Stomach (tissue), 9 donors: ENCODE results near the gene ZNF528. TPM values are rescaled to one million over a fixed set of nuclear protein-coding genes. Genes with fewer than 3 reads are reported as not detected.

Experiments used
- DNase-seq, 2 donors: peaks; one replicate each; pipeline versions ENCODE4 v3.0.0 to v3.0.0-alpha.2; 2013 to 2019
- H3K27ac ChIP-seq, 5 donors: fragments of 200-600 bp in 4 of 5; sonication (generic) in 4 of 5; one replicate each; pipeline ENCODE4 v1.5.1; 2013 to 2019; ENCODE audit warnings: mild to moderate bottlenecking in 1 of 5, moderate library complexity in 1 of 5
- H3K27me3 ChIP-seq, 3 donors: fragments of 200-600 bp; sonication (generic); one replicate each; pipeline ENCODE4 v1.5.1; 2017 to 2019; ENCODE audit warnings: mixed run types in 1 of 3
- H3K36me3 ChIP-seq, 4 donors: fragments of 200-600 bp; sonication (generic); 1 replicate in 3 of 4; 2 replicates in 1 of 4; pipeline ENCODE4 v1.5.1; 2016 to 2019
- H3K4me1 ChIP-seq, 4 donors: fragments of 200-600 bp; sonication (generic); one replicate each; pipeline ENCODE4 v1.5.1; 2016 to 2019
- H3K4me3 ChIP-seq, 4 donors: fragments of 200-600 bp; sonication (generic) in 3 of 4; one replicate each; pipeline ENCODE4 v1.5.1; 2016 to 2019; ENCODE audit warnings: mild to moderate bottlenecking in 1 of 4
- H3K9me3 ChIP-seq, 4 donors: fragments of 200-600 bp; sonication (generic); one replicate each; pipeline ENCODE4 v1.5.1; 2016 to 2019
- CTCF ChIP-seq, 7 experiments: fragments of 450-650 bp in 4 of 7; fragments of 200-600 bp in 3 of 7; sonication (generic) in 3 of 7; IDR thresholded peaks; one replicate each; pipeline ENCODE4 v1.5.1; 2016 to 2019; ENCODE audit warnings: antibody characterized with exemption in 7 of 7, control low read depth in 2 of 7, mild to moderate bottlenecking in 1 of 7
- EP300 ChIP-seq: sonication (generic); formaldehyde crosslinking; IDR thresholded peaks from one replicate; pipeline ENCODE4 v1.6.1; 2017; ENCODE audit warnings: antibody characterized with exemption
- POLR2A ChIP-seq, 4 donors: fragments of 450-650 bp; IDR thresholded peaks; one replicate each; pipeline ENCODE4 v1.6.1; 2016; ENCODE audit warnings: antibody characterized with exemption in 4 of 4, control low read depth in 2 of 4, mild to moderate bottlenecking in 1 of 4, moderate library complexity in 1 of 4
- POLR2AphosphoS5 ChIP-seq, 3 donors: sonication (generic); formaldehyde crosslinking; IDR thresholded peaks; one replicate each; pipeline ENCODE4 v1.6.1; 2016; ENCODE audit warnings: antibody characterized with exemption in 3 of 3
- WGBS, 5 donors: extraction: QIAGEN DNeasy Blood & Tissue Kit in 3 of 5; methylation state at CpG; one replicate each; pipeline versions ENCODE4 v1.1.5 to v1.1.7; 2013 to 2018; 5-methylcytosine and 5-hydroxymethylcytosine counted together
- intact Hi-C: fragments of 100-400 bp; cut with DNase I; formaldehyde crosslinking; loops from one replicate; pipeline ENCODE4 v1.15.1; 2023; ENCODE audit warnings: low total_unique reads
- polyA plus RNA-seq, 3 donors: library from polyadenylated mRNA; stranded (reverse); fragments of 200-250 nt; gene quantifications; one replicate each; pipeline ENCODE4 v1.2.3, GENCODE V29; 2013
- total RNA-seq, 5 donors: library from RNA; depleted of rRNA; stranded (reverse); fragments of >200 nt; gene quantifications; one replicate each; pipeline versions ENCODE4 v1.1.0 to v1.2.3, GENCODE V29; 2014 to 2016
- donor health status: healthy with polysubstance abuse.
- donor health status: Bipolar disorder and iron deficiency.
- donor health status: healthy.

The ZNF528 gene
- total and polyA plus RNA-seq, 8 donors = 3.7 to 40.8 (median 12.1) TPM

- H3K4me1 ChIP-seq = no peaks in the 10 kb centered on the region
- H3K36me3 ChIP-seq = peaks cover 65 to 99% (median 93%) of the 10 kb centered on the region in 4 donors
- H3K27ac ChIP-seq = no peak overlapping the region
- 89 to 98% (median 96%) methylated on average over 6 of the region's 6 CpGs for WGBS, 5 donors
- no peaks in the 10 kb centered on the region for H3K27me3 ChIP-seq
- H3K4me3 ChIP-seq = no peak overlapping the region
- TF ChIP-seq POLR2AphosphoS5 (IDR thresholded peaks at IDR 0.05) (no peak), CTCF (IDR thresholded peaks at IDR 0.05) (no peak), EP300 (no peak), POLR2A (IDR thresholded peaks at IDR 0.05) (no peak)
- intact Hi-C loops = no loop called here
- DNase-seq = no peak
- peaks cover 54 to 100% (median 85%) of the 10 kb centered on the region in 4 donors for H3K9me3 ChIP-seq
Measured at GRCh38 chr19:52410276-52410675, 12.6 kb downstream of the ZNF528 start.

- H3K36me3 ChIP-seq = peaks cover 11 to 45% (median 39%) of the 10 kb centered on the region in 4 donors
- intact Hi-C loops = no loop called here
- H3K27ac ChIP-seq = no peak overlapping the region
- no peak overlapping the region for H3K4me3 ChIP-seq
- 94 to 97% (median 95%) methylated on average over 5 of the region's 5 CpGs for WGBS, 5 donors
- H3K9me3 ChIP-seq = peaks cover 63 to 100% (median 97%) of the 10 kb centered on the region in 4 donors
- no peak for TF ChIP-seq EP300
- no peak for TF ChIP-seq CTCF (IDR thresholded peaks at IDR 0.05)
- TF ChIP-seq POLR2A (IDR thresholded peaks at IDR 0.05) = no peak
- no peak for TF ChIP-seq POLR2AphosphoS5 (IDR thresholded peaks at IDR 0.05)
- DNase-seq = no peak
- no peaks in the 10 kb centered on the region for H3K4me1 ChIP-seq
- no peaks in the 10 kb centered on the region for H3K27me3 ChIP-seq
Measured at GRCh38 chr19:52415711-52416110, 18.1 kb downstream of the ZNF528 start.

- peaks cover 0 to 63% (median 2%) of the 10 kb centered on the region in 4 donors for H3K36me3 ChIP-seq
- 51 to 66% (median 60%) methylated on average over 27 of the region's 27 CpGs for WGBS, 5 donors
- no peak within 1 kb of the TSS for H3K4me3 ChIP-seq
- H3K9me3 ChIP-seq = peaks cover 34 to 98% (median 83%) of the 10 kb centered on the region in 4 donors
- no peak for TF ChIP-seq POLR2AphosphoS5 (IDR thresholded peaks at IDR 0.05)
- TF ChIP-seq CTCF (IDR thresholded peaks at IDR 0.05) = no peak
- no peak for TF ChIP-seq EP300
- no peak for TF ChIP-seq POLR2A (IDR thresholded peaks at IDR 0.05)
- intact Hi-C loops = no loop called here
- H3K27me3 ChIP-seq = no peaks in the 10 kb centered on the region
- no peaks in the 10 kb centered on the region for H3K4me1 ChIP-seq
- H3K27ac ChIP-seq = no peak within 1 kb of the TSS
- DNase-seq = no peak
Measured at GRCh38 chr19:52428937-52429336, 31.3 kb downstream of the ZNF528 start, which contains the start of gene ZNF534. ZNF534 (plus strand) TSS chr19:52429148; CDS start chr19:52431475, 2,327 bp downstream.

- Histone ChIP-seq H3K27ac (no peak overlapping the region), H3K9me3 (peaks cover 12 to 98% (median 82%) of the 10 kb centered on the region in 4 donors)
- whole genome bisulfite sequencing, 5 donors = 76 to 90% (median 79%) methylated on average over 3 of the region's 3 CpGs
Measured at GRCh38 chr19:52442179-52442578, 44.5 kb downstream of the ZNF528 start.

More at GRCh38 chr19:52442179-52442578, 44.5 kb downstream of the ZNF528 start:
- no peaks in the 10 kb centered on the region for H3K4me1 ChIP-seq
- no peak for TF ChIP-seq CTCF (IDR thresholded peaks at IDR 0.05)
- no peak for TF ChIP-seq EP300
- TF ChIP-seq POLR2AphosphoS5 (IDR thresholded peaks at IDR 0.05) = no peak
- no peak for TF ChIP-seq POLR2A (IDR thresholded peaks at IDR 0.05)
- DNase-seq = no peak
- intact Hi-C loops = no loop called here
- H3K27me3 ChIP-seq = no peaks in the 10 kb centered on the region
- H3K4me3 ChIP-seq = no peak overlapping the region
- peaks cover 0 to 14% (median 0%) of the 10 kb centered on the region in 4 donors for H3K36me3 ChIP-seq
